ENCODE results near the gene GM2A.

GM2A gene

GRCh38 chr5:151219138-151219537, 33.8 kb upstream of the GM2A start:
- Mint-ChIP-seq H3K36me3 (ENCODE audit: low read depth) (no peaks in the 10 kb centered on the region), H3K4me1 (peaks cover 53% of the 10 kb centered on the region), H3K27ac (no peak overlapping the region), H3K9me3 (no peaks in the 10 kb centered on the region), H3K27me3 (ENCODE audit: low read depth, poor library complexity) (peaks cover 35% of the 10 kb centered on the region), H3K4me3 (no peak overlapping the region)
- DNase-seq = no peak
- TF ChIP-seq CTCF (IDR thresholded peaks at IDR 0.05) = no peak

DNA sequence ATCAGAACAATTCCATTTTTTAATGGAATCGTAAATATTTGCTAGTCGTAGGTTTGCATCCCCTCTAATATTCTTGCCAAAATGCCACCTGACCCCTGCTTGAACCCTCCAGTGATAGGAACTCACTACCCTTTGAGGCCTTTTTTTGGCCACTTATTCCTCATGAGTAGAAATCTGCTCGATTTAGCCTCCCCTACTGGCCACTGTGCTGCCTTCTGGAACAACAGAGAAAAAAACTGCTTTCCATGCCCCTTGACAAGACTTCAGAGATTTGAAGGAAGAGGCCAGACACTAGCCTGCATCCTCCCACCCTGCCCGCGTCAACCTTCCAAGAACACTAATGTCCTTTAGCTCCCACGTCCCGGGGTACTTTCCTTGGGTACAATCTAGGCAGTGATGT, 33.2 kb upstream of the GM2A start:
- Mint-ChIP-seq H3K36me3 (ENCODE audit: low read depth) (no peaks in the 10 kb centered on the region), H3K9me3 (no peaks in the 10 kb centered on the region), H3K4me1 (peaks cover 47% of the 10 kb centered on the region), H3K27ac (no peak overlapping the region), H3K27me3 (ENCODE audit: low read depth, poor library complexity) (peaks cover 38% of the 10 kb centered on the region), H3K4me3 (no peak overlapping the region)
- TF ChIP-seq CTCF (IDR thresholded peaks at IDR 0.05) = no peak
- no peak for DNase-seq

GRCh38 chr5:151221574-151221973, 31.4 kb upstream of the GM2A start:
- DNase-seq = no peak

GRCh38 chr5:151222054-151222789, 30.8 kb upstream of the GM2A start:
- H3K9me3 Mint-ChIP-seq = no peaks in the 10 kb centered on the region
- no peak for DNase-seq
- H3K4me1 Mint-ChIP-seq = peaks cover 38% of the 10 kb centered on the region
- H3K36me3 Mint-ChIP-seq (ENCODE audit: low read depth) = no peaks in the 10 kb centered on the region
- H3K4me3 Mint-ChIP-seq = peak overlapping the region; percentile 86
- no peak overlapping the region for H3K27ac Mint-ChIP-seq
- no peak for TF ChIP-seq CTCF (IDR thresholded peaks at IDR 0.05)
- H3K27me3 Mint-ChIP-seq (ENCODE audit: low read depth, poor library complexity) = peaks cover 38% of the 10 kb centered on the region

More at GRCh38 chr5:151221574-151221973, 31.4 kb upstream of the GM2A start:
- no peak for TF ChIP-seq CTCF (IDR thresholded peaks at IDR 0.05)
- Mint-ChIP-seq H3K4me1 (peaks cover 38% of the 10 kb centered on the region), H3K4me3 (no peak overlapping the region), H3K36me3 (ENCODE audit: low read depth) (no peaks in the 10 kb centered on the region), H3K9me3 (no peaks in the 10 kb centered on the region), H3K27ac (no peak overlapping the region), H3K27me3 (ENCODE audit: low read depth, poor library complexity) (peaks cover 38% of the 10 kb centered on the region)

DNA sequence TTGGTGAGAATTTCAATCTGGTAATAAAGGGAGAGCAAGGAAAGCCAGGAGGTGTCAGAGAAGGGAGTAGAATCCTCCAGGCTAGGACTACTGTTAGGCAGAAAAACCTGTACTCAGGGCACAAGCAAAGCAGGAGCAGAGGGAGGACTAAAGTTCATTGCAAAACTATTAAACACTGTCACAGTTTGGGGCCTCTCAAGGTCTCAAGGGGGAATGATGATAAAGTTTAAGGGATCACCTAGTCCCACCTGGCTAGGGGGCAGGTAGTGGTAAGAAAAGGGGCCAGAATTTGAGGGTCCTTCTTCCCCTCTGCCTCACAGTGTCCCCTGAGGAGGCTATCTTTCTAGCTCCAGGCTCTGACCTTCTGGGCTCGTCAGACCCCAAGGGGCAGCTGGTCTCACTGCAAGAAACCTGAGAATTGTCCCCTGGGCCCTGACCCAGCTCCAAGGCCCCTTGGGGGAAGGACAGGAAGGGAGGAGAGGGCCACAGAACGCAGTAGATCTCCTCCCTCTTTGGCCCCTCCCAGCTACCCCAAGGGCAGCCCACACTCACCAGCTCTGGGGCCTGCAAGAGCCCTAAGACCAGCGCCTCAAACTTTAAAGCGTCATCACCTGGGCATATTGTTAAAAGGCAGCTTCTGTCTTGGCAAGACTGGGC, 30.1 kb upstream of the GM2A start:
- H3K27me3 Mint-ChIP-seq (ENCODE audit: low read depth, poor library complexity) = peaks cover 33% of the 10 kb centered on the region
- no peak for TF ChIP-seq CTCF (IDR thresholded peaks at IDR 0.05)
- H3K9me3 Mint-ChIP-seq = no peaks in the 10 kb centered on the region
- H3K36me3 Mint-ChIP-seq (ENCODE audit: low read depth) = no peaks in the 10 kb centered on the region
- H3K4me3 Mint-ChIP-seq = peak overlapping the region; percentile 86
- H3K27ac Mint-ChIP-seq = no peak overlapping the region
- peak; percentile 30 for DNase-seq
- H3K4me1 Mint-ChIP-seq = peaks cover 36% of the 10 kb centered on the region
